H9 (cell line): ENCODE data around the gene TM9SF3. TPM values are rescaled to one million over a fixed set of nuclear protein-coding genes. Genes with fewer than 3 reads are reported as not detected.

Experiments used
- DNase-seq: peaks from one replicate; pipeline ENCODE4 v3.0.0-alpha.2; 2017
- H2AFZ ChIP-seq: one replicate; pipeline ENCODE4 v1.6.1; 2013; ENCODE audit warnings: mild to moderate bottlenecking, low read length, control low read depth, moderate library complexity
- H2AK5ac ChIP-seq: 2 replicates; pipeline ENCODE4 v1.6.1; 2013; ENCODE audit warnings: low read length, control low read depth, mixed read lengths; ENCODE audit not compliant: insufficient read length
- H2BK120ac ChIP-seq: one replicate; pipeline ENCODE4 v1.6.1; 2013; ENCODE audit warnings: low read depth, mild to moderate bottlenecking, low read length, control low read depth, inconsistent platforms; ENCODE audit not compliant: poor library complexity, severe bottlenecking
- H2BK12ac ChIP-seq: 2 replicates; pipeline ENCODE4 v1.6.1; 2013; ENCODE audit warnings: low read length, control low read depth, mixed read lengths, low read depth; ENCODE audit not compliant: insufficient read length
- H2BK15ac ChIP-seq: 2 replicates; pipeline ENCODE4 v1.6.1; 2013; ENCODE audit warnings: low read depth, low read length, control low read depth
- H2BK20ac ChIP-seq: one replicate; pipeline ENCODE4 v1.6.1; 2013; ENCODE audit warnings: low read depth, mild to moderate bottlenecking, low read length, control low read depth, inconsistent platforms; ENCODE audit not compliant: poor library complexity, severe bottlenecking
- H2BK5ac ChIP-seq: 2 replicates; pipeline ENCODE4 v1.6.1; 2013; ENCODE audit warnings: low read length, control low read depth, mixed read lengths; ENCODE audit not compliant: insufficient read length
- H3K14ac ChIP-seq: 2 replicates; pipeline ENCODE4 v1.6.1; 2013; ENCODE audit warnings: low read length, control low read depth; ENCODE audit not compliant: insufficient read depth
- H3K18ac ChIP-seq: 2 replicates; pipeline ENCODE4 v1.6.1; 2013; ENCODE audit warnings: low read depth, mild to moderate bottlenecking, mixed read lengths, low read length, control low read depth; ENCODE audit not compliant: insufficient read length
- H3K23ac ChIP-seq: 2 replicates; pipeline ENCODE4 v1.6.1; 2013; ENCODE audit warnings: low read length, control low read depth, mixed read lengths, low read depth; ENCODE audit not compliant: insufficient read length
- H3K23me2 ChIP-seq: 2 replicates; pipeline ENCODE4 v1.6.1; 2013; ENCODE audit warnings: low read depth, mild to moderate bottlenecking, mixed read lengths, low read length, control low read depth; ENCODE audit not compliant: insufficient read length, poor library complexity, severe bottlenecking
- H3K27ac ChIP-seq: 2 replicates; pipeline ENCODE4 v1.5.1; 2013; ENCODE audit warnings: low read length, control low read depth, mixed read lengths, low read depth; ENCODE audit not compliant: insufficient read length
- H3K27me3 ChIP-seq: 2 replicates; pipeline ENCODE4 v1.6.1; 2013; ENCODE audit warnings: low read length, control low read depth, inconsistent platforms; ENCODE audit not compliant: insufficient read depth
- H3K4ac ChIP-seq: 2 replicates; pipeline ENCODE4 v1.6.1; 2013; ENCODE audit warnings: low read depth, mild to moderate bottlenecking, control low read depth, inconsistent platforms, low read length, moderate library complexity
- H3K4me1 ChIP-seq: 2 replicates; pipeline ENCODE4 v1.6.1; 2013; ENCODE audit warnings: low read length, control low read depth, inconsistent platforms; ENCODE audit not compliant: insufficient read depth
- H3K4me2 ChIP-seq: 2 replicates; pipeline ENCODE4 v1.6.1; 2013; ENCODE audit warnings: low read length, control low read depth, mixed read lengths; ENCODE audit not compliant: insufficient read length, insufficient read depth
- H3K56ac ChIP-seq: 2 replicates; pipeline ENCODE4 v1.6.1; 2013; ENCODE audit warnings: low read depth, mild to moderate bottlenecking, mixed read lengths, low read length, control low read depth; ENCODE audit not compliant: insufficient read length
- H3K79me1 ChIP-seq: 2 replicates; pipeline ENCODE4 v1.6.1; 2013; ENCODE audit warnings: low read depth, mild to moderate bottlenecking, moderate library complexity, low read length, control low read depth, inconsistent platforms; ENCODE audit not compliant: insufficient read depth, poor library complexity, severe bottlenecking
- H3K79me2 ChIP-seq: 2 replicates; pipeline ENCODE4 v1.6.1; 2013; ENCODE audit warnings: low read length, control low read depth, inconsistent platforms; ENCODE audit not compliant: insufficient read depth
- H3K9ac ChIP-seq: 2 replicates; pipeline ENCODE4 v1.6.1; 2013; ENCODE audit warnings: low read length, control low read depth, mixed read lengths; ENCODE audit not compliant: insufficient read length; ENCODE audit errors: extremely low read depth
- H3K9me3 ChIP-seq: one replicate; pipeline ENCODE4 v1.6.1; 2013; ENCODE audit warnings: low read depth, low read length, inconsistent platforms; ENCODE audit not compliant: control insufficient read depth
- H3T11ph ChIP-seq: one replicate; pipeline ENCODE4 v1.6.1; 2013; ENCODE audit warnings: mild to moderate bottlenecking, low read length, control low read depth, inconsistent platforms
- H4K20me1 ChIP-seq: one replicate; pipeline ENCODE4 v1.6.1; 2013; ENCODE audit not compliant: control insufficient read depth, insufficient read length, insufficient read depth
- H4K5ac ChIP-seq: 2 replicates; pipeline ENCODE4 v1.6.1; 2013; ENCODE audit warnings: low read depth, mild to moderate bottlenecking, mixed read lengths, low read length, control low read depth; ENCODE audit not compliant: insufficient read length
- H4K8ac ChIP-seq: replicated peaks from 2 replicates; pipeline ENCODE4 v1.6.1; 2013; ENCODE audit warnings: low read length, control low read depth, mixed read lengths, low read depth; ENCODE audit not compliant: insufficient read length
- H4K91ac ChIP-seq: 2 replicates; pipeline ENCODE4 v1.6.1; 2013; ENCODE audit warnings: low read depth, mild to moderate bottlenecking, moderate library complexity, mixed read lengths, low read length, control low read depth; ENCODE audit not compliant: insufficient read length
- H3K27ac Mint-ChIP-seq, 3 experiments: 2 replicates in 2 of 3; 3 replicates in 1 of 3; pipeline ENCODE4 v1.8.0; 2020 to 2021; ENCODE audit warnings: mixed read lengths in 3 of 3, mild to moderate bottlenecking in 1 of 3, moderate library complexity in 1 of 3
- H3K27me3 Mint-ChIP-seq: 2 replicates; pipeline ENCODE4 v1.8.0; 2021; ENCODE audit warnings: low read depth, mild to moderate bottlenecking, moderate library complexity, mixed read lengths
- H3K36me3 Mint-ChIP-seq, 3 experiments: 2 replicates in 2 of 3; 3 replicates in 1 of 3; pipeline ENCODE4 v1.8.0; 2020 to 2021; ENCODE audit warnings: low read depth in 3 of 3, mixed read lengths in 3 of 3; ENCODE audit not compliant: insufficient read depth in 1 of 3
- H3K4me1 Mint-ChIP-seq, 2 experiments: 2 replicates each; pipeline ENCODE4 v1.8.0; 2020; ENCODE audit warnings: mixed read lengths in 2 of 2
- H3K4me3 Mint-ChIP-seq, 2 experiments: 2 replicates in 1 of 2; 3 replicates in 1 of 2; pipeline ENCODE4 v1.8.0; 2020 to 2021; ENCODE audit warnings: mild to moderate bottlenecking in 2 of 2, mixed read lengths in 2 of 2, moderate library complexity in 1 of 2
- H3K9me3 Mint-ChIP-seq, 2 experiments: 2 replicates in 1 of 2; 3 replicates in 1 of 2; pipeline ENCODE4 v1.8.0; 2020; ENCODE audit warnings: mild to moderate bottlenecking in 2 of 2, mixed read lengths in 2 of 2, moderate library complexity in 1 of 2
- CTCF ChIP-seq: fragments of 200-600 bp; sonication (generic); conservative IDR thresholded peaks from 3 replicates; pipeline ENCODE4 v1.8.0; 2021; ENCODE audit warnings: antibody characterized with exemption, mild to moderate bottlenecking
- WGBS: extraction: QIAGEN DNeasy Blood & Tissue Kit; methylation state at CpG from one replicate; pipeline ENCODE4 v1.1.7; 2013; ENCODE audit warnings: missing lambda C conversion rate, low lambda C conversion rate, mixed read lengths; ENCODE audit not compliant: insufficient read length; ENCODE audit errors: extremely low coverage; 5-methylcytosine and 5-hydroxymethylcytosine counted together
- total RNA-seq: library from RNA; stranded (reverse); gene quantifications from 2 replicates; pipeline ENCODE4 v1.2.1, GENCODE V29; 2021

Gene TM9SF3
- total RNA-seq, 1 experiment from 2014 or later = 120 TPM

GRCh38 chr10:96482815-96483588 lies 103.8 kb downstream of the TM9SF3 start:
- WGBS = no CpG with 5 or more reads among the region's 4 CpGs
- H3K9me3 ChIP-seq = no peaks in the 10 kb centered on the region
- no peaks in the 10 kb centered on the region for H3K27me3 ChIP-seq
- no peak overlapping the region for H2BK12ac ChIP-seq
- H3K9ac ChIP-seq = no peak overlapping the region
- H3K27me3 Mint-ChIP-seq = no peaks in the 10 kb centered on the region
- H2BK20ac ChIP-seq = no peak overlapping the region
- H3K4me3 Mint-ChIP-seq = no peak overlapping the region
- H3K4me1 Mint-ChIP-seq = peaks cover 0 to 4% of the 10 kb centered on the region in 2 experiments; a peak in 1 of 4 replicates
- no peak overlapping the region for H4K8ac ChIP-seq
- no peaks in the 10 kb centered on the region for H3K23me2 ChIP-seq
- no peaks in the 10 kb centered on the region; a peak in 1 of 7 replicates for H3K36me3 Mint-ChIP-seq
- no peaks in the 10 kb centered on the region for H4K20me1 ChIP-seq
- H3K4ac ChIP-seq = no peak overlapping the region
- no peak overlapping the region for H3K14ac ChIP-seq
- H2AK5ac ChIP-seq = no peak overlapping the region
- H4K5ac ChIP-seq = no peak overlapping the region
- no peak for DNase-seq
- H4K91ac ChIP-seq = no peak overlapping the region
- no peaks in the 10 kb centered on the region for H3K79me1 ChIP-seq
- no peak for TF ChIP-seq CTCF
- no peaks in the 10 kb centered on the region for H3K79me2 ChIP-seq
- H2BK120ac ChIP-seq = no peak overlapping the region
- H3K27ac ChIP-seq = no peak overlapping the region
- no peaks in the 10 kb centered on the region for H3K9me3 Mint-ChIP-seq
- no peak overlapping the region for H2AFZ ChIP-seq
- H3K56ac ChIP-seq = no peak overlapping the region
- no peak overlapping the region for H3K23ac ChIP-seq
- H3T11ph ChIP-seq = no peak overlapping the region
- H2BK5ac ChIP-seq = no peak overlapping the region
- no peak overlapping the region for H3K27ac Mint-ChIP-seq
- peak overlapping the region; percentile 62; the same call in 1 of the 2 replicates for H2BK15ac ChIP-seq
- H3K18ac ChIP-seq = no peak overlapping the region
- H3K4me1 ChIP-seq = no peaks in the 10 kb centered on the region
- H3K4me2 ChIP-seq = no peak overlapping the region
